Uterus (tissue), 4 donors: Measurements from ENCODE around the gene TMEM74B. TPM values are rescaled to one million over a fixed set of nuclear protein-coding genes. Genes with fewer than 3 reads are reported as not detected.
"Not testable (repeated sequence)": the region's sequence is repeated elsewhere in the genome, so short reads cannot be mapped to it uniquely, and the experiment has no call there.

ENCODE experiments used
- DNase-seq, 2 donors: peaks; one replicate each; pipeline ENCODE4 v3.0.0-alpha.2; 2019 to 2020
- H3K27ac ChIP-seq, 2 donors: fragments of 200-600 bp; sonication (generic); 1 replicate in 1 of 2; 2 replicates in 1 of 2; pipeline ENCODE4 v1.5.1; 2016 to 2018
- H3K27me3 ChIP-seq, 2 donors: fragments of 200-600 bp; sonication (generic); one replicate each; pipeline ENCODE4 v1.5.1; 2018 to 2019; ENCODE audit warnings: control low read depth in 1 of 2
- H3K36me3 ChIP-seq, 2 donors: fragments of 200-600 bp; sonication (generic); one replicate each; pipeline ENCODE4 v1.5.1; 2019; ENCODE audit warnings: control low read depth in 1 of 2
- H3K4me1 ChIP-seq, 2 donors: fragments of 200-600 bp; sonication (generic); one replicate each; pipeline ENCODE4 v1.5.1; 2018 to 2019; ENCODE audit warnings: control low read depth in 1 of 2
- H3K4me3 ChIP-seq, 2 donors: fragments of 200-600 bp; sonication (generic); 1 replicate in 1 of 2; 2 replicates in 1 of 2; pipeline ENCODE4 v1.5.1; 2018 to 2019; ENCODE audit warnings: mild to moderate bottlenecking in 1 of 2
- H3K9me3 ChIP-seq, 2 donors: fragments of 200-600 bp; sonication (generic); one replicate each; pipeline ENCODE4 v1.5.1; 2019; ENCODE audit warnings: control low read depth in 1 of 2
- CTCF ChIP-seq, 4 experiments: fragments of 200-600 bp in 2 of 4; fragments of 450-650 bp in 2 of 4; sonication (generic) in 2 of 4; IDR thresholded peaks; one replicate each; pipeline ENCODE4 v1.5.1; 2016 to 2019; ENCODE audit warnings: antibody characterized with exemption in 4 of 4, mild to moderate bottlenecking in 2 of 4, moderate library complexity in 1 of 4
- POLR2A ChIP-seq, 2 donors: fragments of 450-650 bp; IDR thresholded peaks; one replicate each; pipeline ENCODE4 v1.6.1; 2016; ENCODE audit warnings: antibody characterized with exemption in 2 of 2, mild to moderate bottlenecking in 1 of 2, moderate library complexity in 1 of 2
- intact Hi-C: fragments of 100-400 bp; cut with DNase I; formaldehyde crosslinking; loops from one replicate; pipeline ENCODE4 v1.15.1; 2023; ENCODE audit warnings: low total_unique reads
- total RNA-seq, 4 donors: library from RNA; depleted of rRNA in 3 of 4; stranded (reverse); fragments of >200 nt in 3 of 4; gene quantifications; one replicate each; pipeline versions ENCODE4 v1.1.0 to v1.2.4, GENCODE V29; 2014 to 2023
- donor health status: DM: yes; HTN: yes; CAD: no.

The TMEM74B gene
- total RNA-seq, 4 donors from 2014 or later: 0.49 to 2.0 (median 1.9) TPM; not detected in 1

GRCh38 chr20:1150218-1150617 is 34.6 kb downstream of the TMEM74B start:
- TF ChIP-seq CTCF (IDR thresholded peaks at IDR 0.05): no peak
- TF ChIP-seq POLR2A (IDR thresholded peaks at IDR 0.05): no peak
- intact Hi-C loops: no loop called here
- H3K27ac ChIP-seq: no peak overlapping the region
- no peaks in the 10 kb centered on the region for H3K27me3 ChIP-seq
- H3K4me3 ChIP-seq: no peak overlapping the region
- no peaks in the 10 kb centered on the region for H3K9me3 ChIP-seq
- no peaks in the 10 kb centered on the region for H3K36me3 ChIP-seq
- no peaks in the 10 kb centered on the region for H3K4me1 ChIP-seq
- no peak for DNase-seq

- H3K9me3 ChIP-seq, H3K4me3 ChIP-seq, intact Hi-C loops, H3K4me1 ChIP-seq, H3K36me3 ChIP-seq, H3K27ac ChIP-seq, DNase-seq, H3K27me3 ChIP-seq: not testable (repeated sequence)
Observed at GRCh38 chr20:1149812-1150211, 35.0 kb downstream of the TMEM74B start.

GRCh38 chr20:1146957-1147356 is 37.8 kb downstream of the TMEM74B start:
- no peaks in the 10 kb centered on the region for H3K4me1 ChIP-seq
- H3K36me3 ChIP-seq: no peaks in the 10 kb centered on the region
- H3K27ac ChIP-seq: no peak overlapping the region
- H3K27me3 ChIP-seq: no peaks in the 10 kb centered on the region
- no peaks in the 10 kb centered on the region for H3K9me3 ChIP-seq
- TF ChIP-seq POLR2A (IDR thresholded peaks at IDR 0.05) (no peak), CTCF (IDR thresholded peaks at IDR 0.05) (no peak)
- H3K4me3 ChIP-seq: no peak overlapping the region
- DNase-seq: no peak
- intact Hi-C loops: no loop called here

- intact Hi-C loops: no loop called here
- Histone ChIP-seq H3K27me3 (no peaks in the 10 kb centered on the region), H3K36me3 (no peaks in the 10 kb centered on the region), H3K27ac (no peak overlapping the region), H3K4me3 (no peak overlapping the region), H3K9me3 (no peaks in the 10 kb centered on the region), H3K4me1 (no peaks in the 10 kb centered on the region)
- TF ChIP-seq CTCF (IDR thresholded peaks at IDR 0.05): no peak
- no peak for TF ChIP-seq POLR2A (IDR thresholded peaks at IDR 0.05)
- DNase-seq: no peak
Observed at GRCh38 chr20:1144401-1145172, 40.2 kb downstream of the TMEM74B start.

GRCh38 chr20:1137236-1137635 is 47.5 kb downstream of the TMEM74B start:
- H3K4me3 ChIP-seq: no peak overlapping the region
- intact Hi-C loops: no loop called here
- no peak overlapping the region for H3K27ac ChIP-seq
- no peaks in the 10 kb centered on the region for H3K9me3 ChIP-seq
- no peaks in the 10 kb centered on the region for H3K27me3 ChIP-seq
- no peaks in the 10 kb centered on the region for H3K4me1 ChIP-seq
- TF ChIP-seq POLR2A (IDR thresholded peaks at IDR 0.05): no peak
- TF ChIP-seq CTCF (IDR thresholded peaks at IDR 0.05): no peak
- H3K36me3 ChIP-seq: no peaks in the 10 kb centered on the region
- DNase-seq: no peak
